NT2/D1 (cell line): Measurements from ENCODE around the gene MAGI2.

Source experiments
- SUZ12 ChIP-seq: IDR thresholded peaks from 2 replicates; pipeline ENCODE4 v1.6.1; 2011; ENCODE audit not compliant: insufficient read length, insufficient read depth; ENCODE audit errors: extremely low read depth
- YY1 ChIP-seq: IDR thresholded peaks from 2 replicates; pipeline ENCODE4 v1.6.1; 2011; ENCODE audit not compliant: insufficient read length, insufficient read depth

- TF ChIP-seq SUZ12 (no peak), YY1 (no peak)
These were observed 48.1 kb downstream of the MAGI2 start for GRCh38 chr7:79405368-79405767.
